HCT116 (cell line): Measurements from ENCODE around the gene GSPT1. TPM values are rescaled to one million over a fixed set of nuclear protein-coding genes. Genes with fewer than 3 reads are reported as not detected.

Experiments used
- ATAC-seq: fragments of 200-7000 bp; cut with Tn5 transposase; 2 replicates; pipeline ENCODE4 v1.9.1; 2020; ENCODE audit warnings: mild to moderate bottlenecking, moderate library complexity
- BruUV-seq: library from RNA; stranded (reverse); fragments of 400-500 nt; replicated peaks from 2 replicates; lab custom pipeline; 2021; lab: Mats Ljungman, UMichigan
- CTCF ChIA-PET: fragments of 300-600 bp; sonication (Branson Sonifier 250); formaldehyde crosslinking; loops from one replicate; lab custom pipeline; 2021; ENCODE audit warnings: antibody characterized with exemption; lab: Charles Lee
- POLR2A ChIA-PET: fragments of 300-600, 350-600 bp; sonication (Branson Sonifier 250); formaldehyde crosslinking; loops from one replicate; lab custom pipeline; 2021; ENCODE audit warnings: antibody characterized with exemption; lab: Charles Lee
- RAD21 ChIA-PET, 2 experiments: fragments of 300-600 bp; sonication (Branson Sonifier 250); formaldehyde crosslinking; loops; one replicate each; lab custom pipeline; 2023; ENCODE audit warnings: low total read pairs in 2 of 2; ENCODE audit not compliant: uncharacterized antibody in 2 of 2, unreplicated experiment in 2 of 2, low non-redundant PET in 1 of 2; lab: Charles Lee
- DNase-seq: peaks from one replicate; pipeline ENCODE4 v3.0.0-alpha.2; 2010; ENCODE audit warnings: low read depth, low spot score
- H2AFZ ChIP-seq: fragments of 200-600 bp; shearing (Covaris generic), sonication (generic); 2 replicates; pipeline ENCODE4 v1.6.1; 2017; ENCODE audit warnings: low read depth, mixed run types, mixed read lengths, antibody characterized with exemption, low read length; ENCODE audit not compliant: poor library complexity, severe bottlenecking
- H3K27ac ChIP-seq: 2 replicates; pipeline ENCODE4 v1.5.1; 2012; ENCODE audit warnings: low read depth, low read length
- H3K27me3 ChIP-seq: fragments of 200-600 bp; sonication (generic); 2 replicates; pipeline ENCODE4 v1.6.1; 2016; ENCODE audit warnings: mixed run types, low read length, mixed read lengths; ENCODE audit not compliant: insufficient read depth
- H3K36me3 ChIP-seq, 2 experiments: fragments of 200-500 bp in 1 of 2; fragments of 200-600 bp in 1 of 2; sonication (Bioruptor generic) in 1 of 2; sonication (generic) in 1 of 2; 2 replicates each; pipeline versions ENCODE4 v1.5.1 to v1.6.1; 2014 to 2016; ENCODE audit warnings: low read length in 2 of 2, inconsistent platforms in 1 of 2, mixed read lengths in 1 of 2, mixed run types in 1 of 2; ENCODE audit not compliant: insufficient read depth in 2 of 2, control insufficient read depth in 1 of 2
- H3K4me1 ChIP-seq, 2 experiments: fragments of 200-600 bp in 1 of 2; sonication (generic) in 1 of 2; 2 replicates each; pipeline versions ENCODE4 v1.5.1 to v1.6.1; 2012 to 2017; ENCODE audit warnings: low read length in 2 of 2, inconsistent platforms in 1 of 2, mild to moderate bottlenecking in 1 of 2, mixed read lengths in 1 of 2, mixed run types in 1 of 2, moderate library complexity in 1 of 2; ENCODE audit not compliant: insufficient read depth in 2 of 2, control insufficient read depth in 1 of 2
- H3K4me2 ChIP-seq: fragments of 200-600 bp; sonication (generic); 2 replicates; pipeline ENCODE4 v1.6.1; 2017; ENCODE audit warnings: mixed run types, low read length, mixed read lengths
- H3K4me3 ChIP-seq, 2 experiments: fragments of 200-600 bp in 1 of 2; sonication (generic) in 1 of 2; replicated peaks in 1 of 2; 2 replicates each; pipeline ENCODE4 v1.5.1; 2011 to 2016; ENCODE audit warnings: low read length in 2 of 2, control low read depth in 1 of 2, low read depth in 1 of 2, mild to moderate bottlenecking in 1 of 2, mixed read lengths in 1 of 2, mixed run types in 1 of 2
- H3K79me2 ChIP-seq: fragments of 200-600 bp; sonication (generic); 2 replicates; pipeline ENCODE4 v1.6.1; 2017; ENCODE audit warnings: mild to moderate bottlenecking, mixed run types, low read length, moderate library complexity, mixed read lengths; ENCODE audit not compliant: insufficient read depth
- H3K9ac ChIP-seq: fragments of 200-600 bp; sonication (generic); 2 replicates; pipeline ENCODE4 v1.6.1; 2016; ENCODE audit warnings: low read length, mixed read lengths
- H3K9me2 ChIP-seq: fragments of 200-600 bp; sonication (generic), shearing (Covaris generic); 2 replicates; pipeline ENCODE4 v1.6.1; 2017; ENCODE audit warnings: mixed run types, mild to moderate bottlenecking, moderate library complexity; ENCODE audit not compliant: insufficient read depth
- H3K9me3 ChIP-seq, 2 experiments: fragments of 200-500 bp in 1 of 2; fragments of 200-600 bp in 1 of 2; sonication (Bioruptor generic) in 1 of 2; sonication (generic) in 1 of 2; 2 replicates each; pipeline ENCODE4 v1.6.1; 2014 to 2017; ENCODE audit warnings: low read length in 2 of 2, mixed read lengths in 2 of 2, inconsistent platforms in 1 of 2, low read depth in 1 of 2, mild to moderate bottlenecking in 1 of 2, mixed run types in 1 of 2, moderate library complexity in 1 of 2; ENCODE audit not compliant: control insufficient read depth in 1 of 2, insufficient read depth in 1 of 2
- H4K20me1 ChIP-seq: fragments of 200-600 bp; sonication (generic), shearing (Covaris generic); 2 replicates; pipeline ENCODE4 v1.6.1; 2017; ENCODE audit warnings: mixed run types, mild to moderate bottlenecking, moderate library complexity; ENCODE audit not compliant: insufficient read depth
- EZH2 ChIP-seq: fragments of 200-600 bp; sonication (generic); IDR thresholded peaks from 2 replicates; pipeline ENCODE4 v1.6.1; 2017; ENCODE audit warnings: antibody characterized with exemption, mixed run types
- EZH2phosphoT487 ChIP-seq: fragments of 200-600 bp; IDR thresholded peaks from 2 replicates; pipeline ENCODE4 v1.6.1; 2018; ENCODE audit warnings: antibody characterized with exemption, borderline replicate concordance
- FOSL1 ChIP-seq: IDR thresholded peaks from 2 replicates; pipeline ENCODE4 v1.6.1; 2012; ENCODE audit warnings: low read depth
- JUND ChIP-seq: IDR thresholded peaks from 2 replicates; pipeline ENCODE4 v1.6.1; 2012
- POLR2A ChIP-seq: IDR thresholded peaks from 2 replicates; pipeline ENCODE4 v1.7.0; 2011; ENCODE audit warnings: borderline replicate concordance; ENCODE audit not compliant: insufficient read depth, insufficient read length; ENCODE audit errors: extremely low read depth
- POLR2AphosphoS5 ChIP-seq: IDR thresholded peaks from 2 replicates; pipeline ENCODE4 v1.6.1; 2011; ENCODE audit warnings: mild to moderate bottlenecking, low read depth, low read length, moderate library complexity
- RAD21 ChIP-seq: IDR thresholded peaks from 2 replicates; pipeline ENCODE4 v1.6.1; 2012; ENCODE audit warnings: low read depth, mild to moderate bottlenecking
- TCF7L2 ChIP-seq: IDR thresholded peaks from 2 replicates; pipeline ENCODE4 v1.7.0; 2011; ENCODE audit warnings: borderline replicate concordance, inconsistent platforms; ENCODE audit not compliant: insufficient read depth, insufficient read length; ENCODE audit errors: extremely low read depth
- intact Hi-C: fragments of 100-400 bp; cut with micrococcal nuclease; formaldehyde crosslinking; loops from 2 replicates; pipeline ENCODE4 v1.10.0; 2022
- total RNA-seq: library from RNA; stranded (reverse); gene quantifications from one replicate; pipeline ENCODE4 v1.2.1, GENCODE V29; 2021; ENCODE audit not compliant: unreplicated experiment
- TF ChIP-seq, protein P1 (sequence below), 3 experiments: fragments of 200-600 bp in 1 of 3; sonication (generic) in 1 of 3; IDR thresholded peaks in 2 of 3; conservative IDR thresholded peaks in 1 of 3; 2 replicates each; pipeline ENCODE4 v1.5.1; 2012 to 2017; ENCODE audit warnings: low read depth in 2 of 3, low read length in 2 of 3, antibody characterized with exemption in 1 of 3, borderline replicate concordance in 1 of 3, control low read depth in 1 of 3, mild to moderate bottlenecking in 1 of 3, mixed read lengths in 1 of 3, mixed run types in 1 of 3, moderate library complexity in 1 of 3; ENCODE audit not compliant: insufficient read depth in 1 of 3
- TF ChIP-seq, protein P2 (sequence below): IDR thresholded peaks from 2 replicates; pipeline ENCODE4 v1.6.1; 2012; ENCODE audit warnings: low read depth
- TF ChIP-seq, protein P3 (sequence below): IDR thresholded peaks from 2 replicates; pipeline ENCODE4 v1.6.1; 2011; ENCODE audit warnings: mild to moderate bottlenecking, low read length, moderate library complexity; ENCODE audit not compliant: insufficient replicate concordance; ENCODE audit errors: extremely low read depth

The GSPT1 gene
- total RNA-seq, 1 experiment from 2014 or later = 148 TPM

DNA sequence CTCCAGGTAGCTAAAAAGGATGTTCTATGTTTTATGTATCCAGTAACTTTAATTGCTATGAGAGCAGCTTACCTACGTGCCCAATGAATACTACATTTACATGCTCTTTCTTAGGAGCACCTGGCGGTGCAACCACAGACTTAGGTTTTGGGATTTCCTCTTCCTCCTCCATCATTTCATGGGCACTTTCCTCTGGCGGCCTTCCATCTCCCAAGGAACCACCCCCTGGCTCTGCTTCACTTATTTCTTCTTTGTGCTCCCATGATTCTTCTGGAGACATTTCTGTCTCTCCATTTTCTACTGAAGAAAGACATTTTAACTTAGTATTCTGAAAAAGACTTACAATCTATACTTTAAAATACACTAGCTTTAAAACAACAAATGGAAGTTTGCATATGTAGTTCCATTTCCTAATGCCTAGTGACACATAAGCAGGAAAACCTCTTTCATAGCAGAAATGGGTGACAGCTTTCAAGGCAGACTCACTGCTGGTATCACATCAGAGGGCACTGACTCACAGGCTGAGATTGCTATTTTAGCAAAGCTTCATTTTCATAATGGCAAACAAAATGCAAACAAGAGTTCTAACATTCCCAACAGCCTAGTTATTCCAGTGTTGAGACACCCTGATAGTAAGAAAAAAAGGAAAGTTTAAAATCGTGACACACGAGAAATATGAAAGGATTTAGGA lies 19.1 kb downstream of the GSPT1 start:
- RAD21 ChIA-PET = no interaction called here
- Histone ChIP-seq H3K9me3 (no peaks in the 10 kb centered on the region), H3K4me2 (no peak overlapping the region), H4K20me1 (peaks cover 9% of the 10 kb centered on the region; the same call in 1 of the 2 replicates), H3K9me2 (no peaks in the 10 kb centered on the region), H3K4me3 (no peak overlapping the region), H3K27ac (no peak overlapping the region), H3K4me1 (no peaks in the 10 kb centered on the region), H3K36me3 (peaks cover 17 to 42% of the 10 kb centered on the region in 2 experiments; a peak in 3 of 4 replicates), H3K27me3 (no peaks in the 10 kb centered on the region), H2AFZ (no peak overlapping the region), H3K9ac (no peak overlapping the region), H3K79me2 (peaks cover 89% of the 10 kb centered on the region)
- POLR2A ChIA-PET = no interaction called here
- DNase-seq = no peak
- TF ChIP-seq, protein P1, sequence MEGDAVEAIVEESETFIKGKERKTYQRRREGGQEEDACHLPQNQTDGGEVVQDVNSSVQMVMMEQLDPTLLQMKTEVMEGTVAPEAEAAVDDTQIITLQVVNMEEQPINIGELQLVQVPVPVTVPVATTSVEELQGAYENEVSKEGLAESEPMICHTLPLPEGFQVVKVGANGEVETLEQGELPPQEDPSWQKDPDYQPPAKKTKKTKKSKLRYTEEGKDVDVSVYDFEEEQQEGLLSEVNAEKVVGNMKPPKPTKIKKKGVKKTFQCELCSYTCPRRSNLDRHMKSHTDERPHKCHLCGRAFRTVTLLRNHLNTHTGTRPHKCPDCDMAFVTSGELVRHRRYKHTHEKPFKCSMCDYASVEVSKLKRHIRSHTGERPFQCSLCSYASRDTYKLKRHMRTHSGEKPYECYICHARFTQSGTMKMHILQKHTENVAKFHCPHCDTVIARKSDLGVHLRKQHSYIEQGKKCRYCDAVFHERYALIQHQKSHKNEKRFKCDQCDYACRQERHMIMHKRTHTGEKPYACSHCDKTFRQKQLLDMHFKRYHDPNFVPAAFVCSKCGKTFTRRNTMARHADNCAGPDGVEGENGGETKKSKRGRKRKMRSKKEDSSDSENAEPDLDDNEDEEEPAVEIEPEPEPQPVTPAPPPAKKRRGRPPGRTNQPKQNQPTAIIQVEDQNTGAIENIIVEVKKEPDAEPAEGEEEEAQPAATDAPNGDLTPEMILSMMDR (IDR thresholded peaks at IDR 0.05 in 2 of 3, conservative IDR thresholded peaks at IDR 0.05 in 1 of 3; ENCODE audit: borderline replicate concordance in 1 of 3, insufficient read depth in 1 of 3, low read depth in 2 of 3, low read length in 2 of 3) = no peak
- TF ChIP-seq RAD21 (no peak), EZH2 (no peak), TCF7L2 (no peak), JUND (no peak), FOSL1 (no peak), EZH2phosphoT487 (no peak), POLR2A (no peak), POLR2AphosphoS5 (no peak)
- TF ChIP-seq, protein P2, sequence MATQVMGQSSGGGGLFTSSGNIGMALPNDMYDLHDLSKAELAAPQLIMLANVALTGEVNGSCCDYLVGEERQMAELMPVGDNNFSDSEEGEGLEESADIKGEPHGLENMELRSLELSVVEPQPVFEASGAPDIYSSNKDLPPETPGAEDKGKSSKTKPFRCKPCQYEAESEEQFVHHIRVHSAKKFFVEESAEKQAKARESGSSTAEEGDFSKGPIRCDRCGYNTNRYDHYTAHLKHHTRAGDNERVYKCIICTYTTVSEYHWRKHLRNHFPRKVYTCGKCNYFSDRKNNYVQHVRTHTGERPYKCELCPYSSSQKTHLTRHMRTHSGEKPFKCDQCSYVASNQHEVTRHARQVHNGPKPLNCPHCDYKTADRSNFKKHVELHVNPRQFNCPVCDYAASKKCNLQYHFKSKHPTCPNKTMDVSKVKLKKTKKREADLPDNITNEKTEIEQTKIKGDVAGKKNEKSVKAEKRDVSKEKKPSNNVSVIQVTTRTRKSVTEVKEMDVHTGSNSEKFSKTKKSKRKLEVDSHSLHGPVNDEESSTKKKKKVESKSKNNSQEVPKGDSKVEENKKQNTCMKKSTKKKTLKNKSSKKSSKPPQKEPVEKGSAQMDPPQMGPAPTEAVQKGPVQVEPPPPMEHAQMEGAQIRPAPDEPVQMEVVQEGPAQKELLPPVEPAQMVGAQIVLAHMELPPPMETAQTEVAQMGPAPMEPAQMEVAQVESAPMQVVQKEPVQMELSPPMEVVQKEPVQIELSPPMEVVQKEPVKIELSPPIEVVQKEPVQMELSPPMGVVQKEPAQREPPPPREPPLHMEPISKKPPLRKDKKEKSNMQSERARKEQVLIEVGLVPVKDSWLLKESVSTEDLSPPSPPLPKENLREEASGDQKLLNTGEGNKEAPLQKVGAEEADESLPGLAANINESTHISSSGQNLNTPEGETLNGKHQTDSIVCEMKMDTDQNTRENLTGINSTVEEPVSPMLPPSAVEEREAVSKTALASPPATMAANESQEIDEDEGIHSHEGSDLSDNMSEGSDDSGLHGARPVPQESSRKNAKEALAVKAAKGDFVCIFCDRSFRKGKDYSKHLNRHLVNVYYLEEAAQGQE = no peak
- TF ChIP-seq, protein P3, sequence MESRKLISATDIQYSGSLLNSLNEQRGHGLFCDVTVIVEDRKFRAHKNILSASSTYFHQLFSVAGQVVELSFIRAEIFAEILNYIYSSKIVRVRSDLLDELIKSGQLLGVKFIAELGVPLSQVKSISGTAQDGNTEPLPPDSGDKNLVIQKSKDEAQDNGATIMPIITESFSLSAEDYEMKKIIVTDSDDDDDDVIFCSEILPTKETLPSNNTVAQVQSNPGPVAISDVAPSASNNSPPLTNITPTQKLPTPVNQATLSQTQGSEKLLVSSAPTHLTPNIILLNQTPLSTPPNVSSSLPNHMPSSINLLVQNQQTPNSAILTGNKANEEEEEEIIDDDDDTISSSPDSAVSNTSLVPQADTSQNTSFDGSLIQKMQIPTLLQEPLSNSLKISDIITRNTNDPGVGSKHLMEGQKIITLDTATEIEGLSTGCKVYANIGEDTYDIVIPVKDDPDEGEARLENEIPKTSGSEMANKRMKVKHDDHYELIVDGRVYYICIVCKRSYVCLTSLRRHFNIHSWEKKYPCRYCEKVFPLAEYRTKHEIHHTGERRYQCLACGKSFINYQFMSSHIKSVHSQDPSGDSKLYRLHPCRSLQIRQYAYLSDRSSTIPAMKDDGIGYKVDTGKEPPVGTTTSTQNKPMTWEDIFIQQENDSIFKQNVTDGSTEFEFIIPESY = no peak
- ATAC-seq = no peak
- BruUV-seq = no TSS peak
- intact Hi-C loops = no loop called here
- CTCF ChIA-PET = no interaction called here
